K562 (cell line): Measurements from ENCODE around the gene DTNBP1. TPM values are rescaled to one million over a fixed set of nuclear protein-coding genes. Genes with fewer than 3 reads are reported as not detected.

Experiments used
- DPF2 ChIP-seq: fragments of 450-650 bp; IDR thresholded peaks from 2 replicates; pipeline ENCODE4 v1.6.1; 2016
- FOXA1 ChIP-seq: fragments of 450-650 bp; IDR thresholded peaks from 2 replicates; pipeline ENCODE4 v1.6.1; 2016; ENCODE audit warnings: mild to moderate bottlenecking, borderline replicate concordance
- HMGN3 ChIP-seq: IDR thresholded peaks from 2 replicates; pipeline ENCODE4 v1.6.1; 2011; ENCODE audit warnings: borderline replicate concordance, low read depth, mild to moderate bottlenecking, mixed read lengths, low read length; ENCODE audit not compliant: insufficient read length; ENCODE audit errors: extremely low read depth
- NR2F6 ChIP-seq: fragments of 450-650 bp; formaldehyde crosslinking; IDR thresholded peaks from 2 replicates; pipeline ENCODE4 v1.4.0; 2020; ENCODE audit warnings: mild to moderate bottlenecking
- SIN3A ChIP-seq, 2 experiments: fragments of 150-350 bp in 1 of 2; IDR thresholded peaks; 2 replicates each; pipeline ENCODE4 v1.6.1; 2011 to 2016; ENCODE audit warnings: borderline replicate concordance in 2 of 2, low read depth in 2 of 2, low read length in 2 of 2, mild to moderate bottlenecking in 2 of 2, moderate library complexity in 2 of 2; ENCODE audit not compliant: control insufficient read depth in 1 of 2
- SMAD3 ChIP-seq: fragments of 450-650 bp; formaldehyde crosslinking; conservative IDR thresholded peaks from 2 replicates; pipeline ENCODE4 v1.4.0; 2020; ENCODE audit warnings: mild to moderate bottlenecking
- SMAD4 ChIP-seq: fragments of 250-450 bp; sonication (Bioruptor Pico); conservative IDR thresholded peaks from 2 replicates; pipeline ENCODE4 v1.8.0; 2021; ENCODE audit warnings: inconsistent platforms, mild to moderate bottlenecking, moderate library complexity
- TCF7L2 ChIP-seq: fragments of 150-350 bp; IDR thresholded peaks from 2 replicates; pipeline ENCODE4 v1.6.1; 2016; ENCODE audit warnings: low read depth, mild to moderate bottlenecking, low read length, moderate library complexity
- TEAD4 ChIP-seq, 2 experiments: sonication (generic) in 1 of 2; formaldehyde crosslinking in 1 of 2; IDR thresholded peaks; 2 replicates each; pipeline versions ENCODE4 v1.6.1 to v1.8.0; 2012 to 2022; ENCODE audit warnings: borderline replicate concordance in 1 of 2, inconsistent platforms in 1 of 2, low read length in 1 of 2, mild to moderate bottlenecking in 1 of 2, missing genetic modification reagents in 1 of 2
- XRCC3 ChIP-seq: fragments of 450-650 bp; IDR thresholded peaks from 2 replicates; pipeline ENCODE4 v1.6.1; 2017; ENCODE audit warnings: mild to moderate bottlenecking, moderate library complexity
- ZNF124 ChIP-seq: sonication (generic); formaldehyde crosslinking; IDR thresholded peaks from 2 replicates; pipeline ENCODE4 v1.8.1; 2022; ENCODE audit warnings: missing genetic modification reagents
- ZNF354B ChIP-seq: fragments of 250-450 bp; sonication (Bioruptor Pico); IDR thresholded peaks from 2 replicates; pipeline ENCODE4 v1.4.0; 2020
- ZNF75A ChIP-seq: fragments of 450-650 bp; formaldehyde crosslinking; IDR thresholded peaks from 2 replicates; pipeline ENCODE4 v1.4.0; 2020; ENCODE audit warnings: mild to moderate bottlenecking
- ZSCAN32 ChIP-seq: fragments of 450-650 bp; formaldehyde crosslinking; IDR thresholded peaks from 2 replicates; pipeline ENCODE4 v1.4.0; 2020; ENCODE audit warnings: mild to moderate bottlenecking, moderate library complexity
- polyA plus RNA-seq, 8 experiments: library from polyadenylated mRNA; depleted of rRNA in 4 of 8; stranded (reverse) in 5 of 8; unstranded in 3 of 8; fragments of >200 nt; fragmentation: Nextera tagmentation in 2 of 8; fragmentation: Illumina TruSeq in 1 of 8; extraction: Ambion mirVana in 2 of 8; extraction: Trizol in 1 of 8; gene quantifications; 2 replicates each; pipeline versions ENCODE4 v1.2.1 to v1.2.3, GENCODE V29; 2011 to 2014; ENCODE audit warnings: inconsistent platforms in 1 of 8, missing spikeins in 1 of 8
- total RNA-seq, 7 experiments: library from RNA; depleted of rRNA in 6 of 7; stranded (reverse); fragments of >200 nt in 6 of 7; fragmentation: Illumina TruSeq in 2 of 7; extraction: Trizol in 2 of 7; gene quantifications; 2 replicates each; pipeline versions ENCODE4 v1.2.1 to v1.2.3, GENCODE V29; 2011 to 2021; ENCODE audit warnings: low replicate concordance in 1 of 7
- TF ChIP-seq, protein P1 (sequence below): fragments of 200-800 bp; sonication (Bioruptor generic); IDR thresholded peaks from 2 replicates; pipeline ENCODE4 v1.6.1; 2017; ENCODE audit warnings: missing genetic modification characterization, missing compliant biosample characterization
- TF ChIP-seq, protein P2 (sequence below): fragments of 250-450 bp; sonication (Bioruptor Pico); IDR thresholded peaks from 2 replicates; pipeline ENCODE4 v1.5.0; 2021; ENCODE audit warnings: mild to moderate bottlenecking, borderline replicate concordance
- TF ChIP-seq, protein P3 (sequence below), 2 experiments: fragments of 450-650 bp in 1 of 2; sonication (generic) in 1 of 2; formaldehyde crosslinking; conservative IDR thresholded peaks; 2 replicates each; pipeline versions ENCODE4 v1.4.0 to v1.8.1; 2020 to 2022; ENCODE audit warnings: mild to moderate bottlenecking in 1 of 2, missing genetic modification reagents in 1 of 2
- TF ChIP-seq, protein P4 (sequence below): fragments of 250-450 bp; sonication (Bioruptor Pico); IDR thresholded peaks from 2 replicates; pipeline ENCODE4 v1.4.0; 2020

The DTNBP1 gene
- total and polyA plus RNA-seq, 9 of the 15 experiments (the other 6 are each of a cell fraction or from before 2014, with no cell fraction given) = 16.7 to 54.5 (median 21.4) TPM

DNA sequence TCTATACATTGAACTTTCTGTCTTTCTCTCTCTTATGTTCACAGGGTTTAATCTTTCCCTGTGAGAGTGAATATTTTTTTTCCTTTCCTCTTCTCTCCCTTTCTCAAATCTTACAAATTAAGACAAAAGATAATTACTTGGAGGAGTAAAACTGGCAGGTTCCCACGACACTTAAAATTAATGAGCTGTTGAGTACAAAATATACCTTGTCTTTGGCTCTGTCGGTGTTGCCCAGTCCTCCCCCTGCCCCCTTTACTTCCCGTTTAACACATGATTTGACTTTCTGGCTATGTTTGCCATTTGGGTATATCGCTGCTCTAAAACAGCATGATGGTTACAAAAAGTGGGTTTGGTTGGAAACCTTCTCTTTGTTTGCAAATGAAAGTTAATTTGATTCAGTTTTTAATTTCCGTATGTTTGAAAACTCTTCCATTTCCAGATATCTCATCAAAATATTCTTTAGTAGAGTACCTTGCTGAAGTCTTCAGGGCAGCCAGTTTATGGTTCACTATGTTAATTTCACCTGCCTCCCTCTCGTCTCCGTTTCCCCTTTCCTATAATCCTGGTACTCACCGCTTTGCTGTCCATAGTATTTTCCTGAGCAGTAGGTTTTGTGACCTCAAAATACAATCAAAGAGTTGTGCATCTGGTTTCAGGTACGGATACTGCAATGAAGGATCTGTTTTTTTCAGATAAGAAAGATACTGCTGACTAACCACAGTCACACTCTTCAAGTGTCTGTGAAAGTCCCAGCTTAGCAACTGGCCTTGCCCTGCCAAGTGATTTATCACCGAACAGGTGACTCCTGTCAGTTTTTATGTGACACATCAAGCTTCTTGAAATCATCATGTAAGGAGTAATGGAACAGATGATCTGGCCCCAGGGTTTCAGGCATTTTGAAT lies 181.2 kb downstream of the DTNBP1 start (continued):
- TF ChIP-seq, protein P1, sequence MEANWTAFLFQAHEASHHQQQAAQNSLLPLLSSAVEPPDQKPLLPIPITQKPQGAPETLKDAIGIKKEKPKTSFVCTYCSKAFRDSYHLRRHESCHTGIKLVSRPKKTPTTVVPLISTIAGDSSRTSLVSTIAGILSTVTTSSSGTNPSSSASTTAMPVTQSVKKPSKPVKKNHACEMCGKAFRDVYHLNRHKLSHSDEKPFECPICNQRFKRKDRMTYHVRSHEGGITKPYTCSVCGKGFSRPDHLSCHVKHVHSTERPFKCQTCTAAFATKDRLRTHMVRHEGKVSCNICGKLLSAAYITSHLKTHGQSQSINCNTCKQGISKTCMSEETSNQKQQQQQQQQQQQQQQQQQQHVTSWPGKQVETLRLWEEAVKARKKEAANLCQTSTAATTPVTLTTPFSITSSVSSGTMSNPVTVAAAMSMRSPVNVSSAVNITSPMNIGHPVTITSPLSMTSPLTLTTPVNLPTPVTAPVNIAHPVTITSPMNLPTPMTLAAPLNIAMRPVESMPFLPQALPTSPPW = peak; percentile 41
- TF ChIP-seq ZSCAN32 (CRISPR knock-in tag) (no peak), TEAD4 (IDR thresholded peaks at IDR 0.05; ENCODE audit: low read length) (peak; percentile 94), TEAD4 (CRISPR knock-in tag; IDR thresholded peaks at IDR 0.05; ENCODE audit: borderline replicate concordance) (no peak), ZNF124 (CRISPR knock-in tag) (no peak), NR2F6 (CRISPR knock-in tag) (no peak), SIN3A (IDR thresholded peaks at IDR 0.05; ENCODE audit: borderline replicate concordance in 2 of 2, control insufficient read depth in 1 of 2, low read depth in 2 of 2, low read length in 2 of 2) (no peak), HMGN3 (no peak), XRCC3 (no peak), SMAD3 (no peak), ZNF354B (CRISPR knock-in tag) (no peak), TCF7L2 (no peak), SMAD4 (CRISPR knock-in tag) (peak; percentile 78), FOXA1 (no peak), ZNF75A (no peak), DPF2 (peak; percentile 95)
- TF ChIP-seq, protein P2, sequence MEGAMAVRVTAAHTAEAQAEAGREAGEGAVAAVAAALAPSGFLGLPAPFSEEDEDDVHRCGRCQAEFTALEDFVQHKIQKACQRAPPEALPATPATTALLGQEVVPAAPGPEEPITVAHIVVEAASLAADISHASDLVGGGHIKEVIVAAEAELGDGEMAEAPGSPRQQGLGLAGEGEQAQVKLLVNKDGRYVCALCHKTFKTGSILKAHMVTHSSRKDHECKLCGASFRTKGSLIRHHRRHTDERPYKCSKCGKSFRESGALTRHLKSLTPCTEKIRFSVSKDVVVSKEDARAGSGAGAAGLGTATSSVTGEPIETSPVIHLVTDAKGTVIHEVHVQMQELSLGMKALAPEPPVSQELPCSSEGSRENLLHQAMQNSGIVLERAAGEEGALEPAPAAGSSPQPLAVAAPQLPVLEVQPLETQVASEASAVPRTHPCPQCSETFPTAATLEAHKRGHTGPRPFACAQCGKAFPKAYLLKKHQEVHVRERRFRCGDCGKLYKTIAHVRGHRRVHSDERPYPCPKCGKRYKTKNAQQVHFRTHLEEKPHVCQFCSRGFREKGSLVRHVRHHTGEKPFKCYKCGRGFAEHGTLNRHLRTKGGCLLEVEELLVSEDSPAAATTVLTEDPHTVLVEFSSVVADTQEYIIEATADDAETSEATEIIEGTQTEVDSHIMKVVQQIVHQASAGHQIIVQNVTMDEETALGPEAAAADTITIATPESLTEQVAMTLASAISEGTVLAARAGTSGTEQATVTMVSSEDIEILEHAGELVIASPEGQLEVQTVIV (CRISPR knock-in tag) = no peak
- TF ChIP-seq, protein P3, sequence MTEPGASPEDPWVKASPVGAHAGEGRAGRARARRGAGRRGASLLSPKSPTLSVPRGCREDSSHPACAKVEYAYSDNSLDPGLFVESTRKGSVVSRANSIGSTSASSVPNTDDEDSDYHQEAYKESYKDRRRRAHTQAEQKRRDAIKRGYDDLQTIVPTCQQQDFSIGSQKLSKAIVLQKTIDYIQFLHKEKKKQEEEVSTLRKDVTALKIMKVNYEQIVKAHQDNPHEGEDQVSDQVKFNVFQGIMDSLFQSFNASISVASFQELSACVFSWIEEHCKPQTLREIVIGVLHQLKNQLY (CRISPR knock-in tag; conservative IDR thresholded peaks at IDR 0.05) = no peak
- TF ChIP-seq, protein P4, sequence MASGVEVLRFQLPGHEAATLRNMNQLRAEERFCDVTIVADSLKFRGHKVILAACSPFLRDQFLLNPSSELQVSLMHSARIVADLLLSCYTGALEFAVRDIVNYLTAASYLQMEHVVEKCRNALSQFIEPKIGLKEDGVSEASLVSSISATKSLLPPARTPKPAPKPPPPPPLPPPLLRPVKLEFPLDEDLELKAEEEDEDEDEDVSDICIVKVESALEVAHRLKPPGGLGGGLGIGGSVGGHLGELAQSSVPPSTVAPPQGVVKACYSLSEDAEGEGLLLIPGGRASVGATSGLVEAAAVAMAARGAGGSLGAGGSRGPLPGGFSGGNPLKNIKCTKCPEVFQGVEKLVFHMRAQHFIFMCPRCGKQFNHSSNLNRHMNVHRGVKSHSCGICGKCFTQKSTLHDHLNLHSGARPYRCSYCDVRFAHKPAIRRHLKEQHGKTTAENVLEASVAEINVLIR = no peak
